Skeletal muscle cell (primary cell): ENCODE measurements around the gene PDIK1L.

Experiments used
- DNase-seq: peaks from one replicate; pipeline ENCODE4 v3.0.0-alpha.2; 2010; ENCODE audit warnings: low read depth
- H3K4me3 ChIP-seq: 2 replicates; pipeline ENCODE4 v1.5.1; 2011; ENCODE audit warnings: low read depth, mild to moderate bottlenecking, control low read depth, low read length, moderate library complexity

Gene PDIK1L

DNA sequence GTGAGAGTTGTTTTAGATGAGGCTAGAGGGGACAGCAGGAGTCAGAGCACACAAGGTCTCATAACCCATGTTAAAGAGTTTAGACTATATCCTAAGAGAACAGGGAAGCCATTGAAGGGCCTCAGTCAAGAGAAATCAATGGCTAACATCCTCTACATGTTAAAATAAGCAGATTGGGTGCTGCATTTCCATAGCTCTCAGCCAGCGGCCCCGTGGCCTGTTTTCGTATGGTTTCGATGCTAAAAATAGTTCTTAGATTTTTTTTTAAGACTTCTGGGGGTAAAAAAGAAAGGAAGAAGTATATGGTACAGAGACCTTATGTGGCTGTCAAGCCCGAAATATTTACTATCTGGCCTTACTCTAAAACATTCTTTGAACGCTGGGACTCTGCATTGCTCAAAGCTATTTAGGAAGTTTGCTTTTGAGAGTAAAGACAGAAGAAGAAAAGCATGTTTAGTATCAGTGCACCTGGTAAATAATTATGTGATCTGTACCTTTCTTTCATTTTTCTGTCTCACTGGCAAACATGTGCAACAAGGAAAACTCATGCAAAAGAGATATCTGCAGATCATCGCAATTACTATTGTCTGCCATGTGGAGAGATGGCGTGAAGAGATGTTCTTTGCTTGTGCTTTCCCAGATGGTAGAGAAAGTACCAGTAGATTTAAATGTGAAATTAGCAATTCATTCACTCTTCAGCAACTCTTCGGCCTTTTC lies 8.4 kb downstream of the PDIK1L start:
- H3K4me3 ChIP-seq: no peak overlapping the region
- DNase-seq: no peak

DNA sequence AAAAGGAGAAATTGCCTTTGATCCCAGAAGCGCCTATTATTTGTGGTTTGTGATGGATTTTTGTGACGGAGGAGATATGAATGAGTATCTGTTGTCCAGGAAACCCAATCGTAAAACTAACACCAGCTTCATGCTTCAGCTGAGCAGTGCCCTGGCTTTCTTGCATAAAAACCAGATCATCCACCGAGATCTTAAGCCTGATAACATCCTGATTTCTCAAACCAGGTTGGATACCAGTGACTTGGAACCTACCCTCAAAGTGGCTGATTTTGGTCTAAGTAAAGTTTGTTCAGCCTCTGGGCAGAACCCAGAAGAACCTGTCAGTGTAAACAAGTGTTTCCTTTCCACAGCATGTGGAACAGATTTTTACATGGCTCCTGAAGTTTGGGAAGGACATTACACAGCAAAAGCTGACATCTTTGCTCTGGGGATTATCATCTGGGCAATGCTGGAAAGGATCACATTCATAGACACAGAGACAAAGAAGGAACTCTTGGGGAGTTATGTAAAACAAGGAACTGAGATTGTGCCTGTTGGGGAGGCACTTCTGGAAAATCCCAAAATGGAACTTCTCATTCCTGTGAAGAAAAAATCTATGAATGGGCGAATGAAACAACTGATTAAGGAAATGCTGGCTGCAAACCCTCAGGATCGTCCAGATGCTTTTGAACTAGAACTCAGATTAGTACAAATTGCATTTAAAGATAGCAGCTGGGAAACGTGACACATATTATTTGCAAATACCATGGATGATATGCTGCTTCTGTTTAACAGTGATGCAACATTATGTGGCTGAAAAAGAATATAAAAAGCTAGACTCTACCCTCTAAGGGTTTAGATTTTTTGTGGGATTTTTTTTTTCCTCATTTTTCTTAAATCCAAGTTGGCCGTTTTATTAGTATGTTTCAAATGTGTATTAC lies 10.5 kb downstream of the PDIK1L start:
- DNase-seq: no peak
- no peak overlapping the region for H3K4me3 ChIP-seq

DNA sequence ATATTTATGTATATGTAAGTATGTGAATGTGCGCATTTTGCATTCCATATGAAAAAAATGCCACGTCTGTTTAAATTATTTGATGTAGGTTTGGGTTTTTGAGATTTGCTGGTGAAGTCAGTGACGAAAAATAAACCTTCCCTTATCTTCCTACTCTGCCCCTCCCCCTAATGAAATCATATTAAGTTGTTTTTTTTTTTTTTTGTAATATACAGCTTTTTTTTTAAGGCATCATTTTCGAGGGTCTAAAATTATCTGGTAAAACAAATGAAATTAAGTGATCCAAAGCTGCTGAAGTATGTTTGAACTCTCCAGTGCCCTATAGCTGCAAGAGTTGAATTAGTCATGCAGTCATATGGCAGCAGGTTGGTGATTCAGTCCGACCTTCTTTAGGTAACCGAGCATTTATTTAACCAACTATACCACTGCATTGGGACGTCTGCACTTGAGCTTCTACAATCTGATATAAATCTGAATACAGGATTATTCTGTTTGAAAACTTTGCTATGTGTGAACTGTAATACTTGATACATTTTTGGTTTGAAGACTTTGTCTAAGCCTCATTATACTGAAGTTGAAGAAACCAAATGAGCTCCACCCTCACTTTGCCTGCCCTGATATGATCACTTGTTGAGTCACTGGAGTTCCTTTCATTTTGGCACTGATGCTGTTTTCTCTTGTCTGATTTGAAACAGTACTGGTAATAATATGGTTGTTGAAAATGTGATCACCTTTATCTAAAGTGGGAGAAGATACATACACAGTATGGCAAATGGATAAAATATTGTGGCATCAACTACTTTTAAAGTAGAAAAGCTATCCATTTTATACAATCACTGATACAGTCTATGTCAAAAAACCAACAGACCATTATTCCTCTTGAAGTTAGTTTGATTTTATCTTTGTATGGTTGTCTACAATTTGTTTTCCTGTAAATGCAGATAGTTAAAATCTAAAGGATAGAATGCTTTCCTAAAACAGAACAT lies 11.7 kb downstream of the PDIK1L start:
- no peak overlapping the region for H3K4me3 ChIP-seq
- DNase-seq: no peak

DNA sequence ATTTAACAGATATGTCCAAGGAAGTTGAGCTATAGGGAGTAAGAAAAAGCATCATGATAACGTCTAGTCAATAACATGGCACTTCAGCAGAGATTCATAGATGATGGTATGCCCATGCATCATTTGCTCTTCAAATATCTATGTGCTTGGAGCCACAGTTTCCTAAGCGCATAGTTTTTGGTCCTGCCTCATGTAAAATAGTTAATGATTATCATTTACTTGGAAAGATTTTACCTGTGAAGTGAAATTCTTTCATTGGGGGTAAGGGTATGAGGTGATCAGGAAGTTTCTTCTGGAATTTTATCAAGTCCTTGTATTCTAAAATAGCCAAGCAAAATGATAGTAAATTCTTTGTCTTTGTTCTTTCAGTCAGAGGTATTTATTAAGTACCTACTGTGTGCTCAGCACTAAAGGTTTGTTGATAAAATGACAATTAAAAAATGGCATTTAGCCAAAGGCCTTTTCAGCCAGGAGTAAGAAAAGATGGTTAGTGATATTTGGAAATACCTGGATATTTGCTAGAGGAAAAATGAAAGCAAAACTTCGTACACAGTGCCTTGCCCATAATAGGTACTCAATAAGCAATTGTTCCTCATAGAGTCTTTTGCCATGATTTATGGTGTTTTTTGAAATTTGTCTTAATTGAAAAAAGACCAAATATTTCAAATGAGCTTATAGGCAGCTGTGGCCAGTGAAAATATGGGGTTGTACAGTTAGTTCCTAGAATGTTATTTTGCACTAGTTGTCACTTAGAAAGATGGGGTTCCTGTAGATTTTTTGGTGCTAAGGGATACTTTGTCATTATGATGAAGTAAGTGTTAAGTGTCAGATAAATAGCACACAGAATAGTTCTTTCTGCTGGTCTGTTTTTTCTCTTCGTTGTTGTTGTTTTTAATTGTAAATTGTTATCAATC lies 13.1 kb downstream of the PDIK1L start:
- DNase-seq: no peak
- H3K4me3 ChIP-seq: no peak overlapping the region

- H3K4me3 ChIP-seq: no peak overlapping the region
- DNase-seq: no peak
Measured at GRCh38 chr1:26125382-26125781, 13.8 kb downstream of the PDIK1L start.

DNA sequence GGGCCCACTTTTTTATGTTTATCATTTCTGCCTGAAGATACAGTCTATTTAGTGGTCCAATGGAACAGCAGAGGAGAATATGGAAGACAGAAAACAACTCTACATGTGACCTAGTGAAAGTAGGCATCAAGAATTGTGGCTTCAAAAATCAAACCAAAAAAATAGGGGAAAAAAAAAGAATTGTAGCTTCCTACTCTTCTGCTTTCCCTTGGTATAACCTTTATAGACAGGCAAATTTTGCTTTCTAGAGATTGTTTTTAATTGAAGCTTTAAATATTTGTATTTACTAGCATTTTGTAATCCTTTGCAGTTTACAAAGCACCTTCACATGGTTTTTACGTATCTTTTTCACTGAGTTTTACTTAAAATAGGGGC lies 14.3 kb downstream of the PDIK1L start:
- DNase-seq: no peak
- H3K4me3 ChIP-seq: no peak overlapping the region

- no peak for DNase-seq
Measured at GRCh38 chr1:26126321-26127084, 14.9 kb downstream of the PDIK1L start.

DNA sequence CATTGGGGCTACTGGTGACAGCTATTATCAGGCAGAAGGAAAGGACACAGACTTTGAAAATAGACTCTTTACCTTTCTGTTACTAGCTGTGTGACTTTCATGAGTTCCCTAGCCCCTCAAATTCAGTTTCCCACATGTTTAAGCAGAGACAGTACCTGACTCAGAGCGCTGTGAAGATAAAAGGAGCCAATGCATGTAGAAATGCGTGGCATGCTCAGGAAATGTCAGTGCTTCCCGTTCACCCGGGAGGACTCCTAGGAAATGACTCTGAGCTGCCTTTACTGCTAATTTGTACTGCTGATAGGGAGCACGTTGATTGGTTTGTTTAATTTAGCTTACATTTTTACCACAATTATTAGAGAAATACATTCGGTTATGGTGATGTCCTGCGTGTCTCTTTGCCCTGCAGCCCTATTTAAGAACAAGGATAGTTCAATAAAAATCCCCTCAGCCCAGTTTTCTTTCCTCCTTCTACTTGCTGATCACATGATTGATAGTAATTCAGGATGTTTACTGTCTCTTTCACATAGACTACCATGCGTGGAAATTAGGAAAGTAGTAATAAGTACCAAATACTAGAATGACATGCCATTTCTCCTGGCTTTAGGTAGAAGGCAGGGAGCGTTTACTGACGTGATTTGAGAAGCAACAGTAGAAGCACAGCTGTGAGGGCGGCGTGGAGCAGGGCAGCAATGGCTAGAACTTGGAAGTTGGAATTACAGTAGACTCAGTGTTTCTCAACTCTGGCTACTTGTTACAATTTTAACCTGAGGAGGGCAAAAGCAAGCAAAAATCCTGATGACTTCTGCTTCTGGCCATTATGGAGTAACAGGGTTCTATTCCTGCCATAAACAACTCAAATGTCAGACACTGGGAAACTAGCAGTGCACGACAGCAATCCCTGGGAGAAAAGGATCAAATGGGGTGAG lies 15.9 kb downstream of the PDIK1L start:
- no peak overlapping the region for H3K4me3 ChIP-seq
- DNase-seq: no peak

More at GRCh38 chr1:26126321-26127084, 14.9 kb downstream of the PDIK1L start:
- H3K4me3 ChIP-seq: no peak overlapping the region

- DNase-seq: no peak
- H3K4me3 ChIP-seq: no peak overlapping the region
Measured at GRCh38 chr1:26129778-26130177, 18.2 kb downstream of the PDIK1L start.

GRCh38 chr1:26130695-26131094 lies 19.1 kb downstream of the PDIK1L start:
- no peak for DNase-seq
- H3K4me3 ChIP-seq: no peak overlapping the region

DNA sequence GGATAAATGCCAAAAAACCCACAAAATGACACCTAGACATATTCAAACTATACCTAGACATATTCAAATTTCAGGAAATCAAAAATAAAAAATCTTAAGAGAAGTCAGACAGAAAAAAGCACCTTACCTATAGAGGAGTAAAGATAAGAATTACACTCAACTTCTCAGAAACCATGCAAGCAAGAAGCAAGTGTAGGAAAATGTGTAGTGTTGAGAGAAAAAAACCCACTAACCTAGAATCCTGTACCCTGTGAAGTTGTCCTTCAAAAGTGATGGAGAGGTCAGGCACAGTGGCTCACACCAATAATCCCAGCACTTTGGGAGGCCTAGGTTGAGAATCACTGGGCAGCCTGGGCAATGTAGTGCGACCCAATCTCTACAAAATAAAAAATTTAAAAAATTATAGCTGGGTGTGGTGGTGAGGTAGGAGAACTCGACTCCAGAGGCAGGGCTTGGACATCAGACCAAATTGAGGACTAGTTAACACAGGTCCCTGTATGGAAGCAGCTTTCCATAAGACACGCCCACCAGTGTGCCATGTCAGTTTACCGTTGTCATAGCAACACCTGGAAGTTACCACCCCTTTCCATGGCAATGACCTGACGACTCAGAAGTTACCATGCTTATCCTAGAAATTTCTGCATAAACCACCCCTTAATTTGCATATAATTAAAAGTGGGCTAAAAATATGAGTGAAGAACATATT lies 20.7 kb downstream of the PDIK1L start:
- no peak for DNase-seq

GRCh38 chr1:26132834-26133167 lies 21.2 kb downstream of the PDIK1L start:
- no peak for DNase-seq
- no peak overlapping the region for H3K4me3 ChIP-seq

More for the DNA sequence above, 20.7 kb downstream of the PDIK1L start:
- H3K4me3 ChIP-seq: no peak overlapping the region

- no peak overlapping the region for H3K4me3 ChIP-seq
- no peak for DNase-seq
Measured at GRCh38 chr1:26134466-26134865, 22.8 kb downstream of the PDIK1L start.

DNA sequence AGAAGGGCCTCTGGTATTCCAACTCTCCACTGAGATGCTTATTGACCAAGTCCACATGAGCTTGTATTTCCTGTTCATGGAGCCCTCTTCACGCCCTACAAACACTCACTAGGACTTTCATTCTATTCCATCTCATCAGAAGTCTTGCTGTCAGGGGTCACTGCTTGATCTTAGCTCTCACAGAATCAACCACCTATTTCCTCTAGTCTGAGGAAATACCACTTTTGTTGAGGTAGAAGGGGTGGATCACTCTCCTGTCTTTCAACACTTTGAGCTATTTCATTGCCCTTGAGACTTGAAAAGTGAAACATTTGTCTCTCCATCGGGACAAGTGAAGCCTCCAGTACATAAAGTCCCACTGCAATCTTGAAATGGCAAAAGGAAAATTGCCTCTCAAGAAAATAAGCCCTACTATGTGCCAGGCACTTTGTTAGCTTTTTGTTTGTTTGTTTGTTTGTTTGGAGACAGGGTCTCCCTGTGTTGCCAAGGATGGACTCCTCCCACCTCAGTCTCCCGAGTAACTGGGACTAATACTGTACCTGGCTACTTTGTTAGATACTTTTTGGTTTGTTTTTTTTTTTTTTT lies 27.4 kb downstream of the PDIK1L start:
- no peak for DNase-seq

DNA sequence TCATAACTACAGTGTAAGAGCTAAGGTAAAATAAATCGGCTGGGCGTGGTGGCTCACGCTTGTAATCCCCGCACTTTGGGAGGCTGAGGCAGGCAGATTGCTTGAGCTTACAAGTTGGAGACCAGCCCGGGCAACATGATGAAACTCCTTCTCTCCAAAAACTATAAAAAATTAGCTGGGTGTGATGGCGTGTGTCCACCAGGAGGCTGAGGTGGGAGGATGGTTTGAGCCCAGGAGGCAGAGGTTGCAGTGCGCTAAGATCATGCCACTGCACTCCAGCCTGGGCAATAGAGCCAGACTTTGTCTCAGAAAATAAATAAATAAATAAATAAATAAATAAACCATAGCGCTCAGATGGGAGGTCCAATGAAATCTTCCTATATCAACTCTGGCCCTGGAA lies 30.5 kb downstream of the PDIK1L start:
- no peak overlapping the region for H3K4me3 ChIP-seq

More for the DNA sequence above, 27.4 kb downstream of the PDIK1L start:
- H3K4me3 ChIP-seq: no peak overlapping the region

More for the DNA sequence above, 30.5 kb downstream of the PDIK1L start:
- no peak for DNase-seq
